MCF 10A (cell line): ENCODE results near the gene CDC42EP5. TPM values are rescaled to one million over a fixed set of nuclear protein-coding genes. Genes with fewer than 3 reads are reported as not detected.

Source experiments
- BruUV-seq: library from RNA; stranded (reverse); fragments of 400-500 nt; replicated peaks from 2 replicates; lab custom pipeline; 2021; lab: Mats Ljungman, UMichigan
- CTCF ChIA-PET: fragments of 300-600 bp; sonication (Branson Sonifier 250); formaldehyde crosslinking; extraction: SDS; loops from one replicate; lab custom pipeline; 2021; ENCODE audit warnings: antibody characterized with exemption, inconsistent platforms; lab: Yijun Ruan, JAX
- POLR2A ChIA-PET: fragments of 300-600, 350-650 bp; sonication (Branson Sonifier 250); formaldehyde crosslinking; extraction: SDS; loops from one replicate; lab custom pipeline; 2020; ENCODE audit warnings: antibody characterized with exemption, inconsistent platforms; lab: Yijun Ruan, JAX
- DNase-seq: peaks from one replicate; pipeline ENCODE4 v3.0.0-alpha.2; 2018; ENCODE audit not compliant: unreplicated experiment
- H3K27ac Mint-ChIP-seq: one replicate; pipeline ENCODE4 v1.8.0; 2022; ENCODE audit warnings: mild to moderate bottlenecking, low read depth, mixed read lengths; ENCODE audit not compliant: unreplicated experiment
- H3K27me3 Mint-ChIP-seq: one replicate; pipeline ENCODE4 v1.8.0; 2022; ENCODE audit warnings: mixed read lengths; ENCODE audit not compliant: insufficient read depth, unreplicated experiment
- H3K36me3 Mint-ChIP-seq: one replicate; pipeline ENCODE4 v1.8.0; 2022; ENCODE audit warnings: mild to moderate bottlenecking, moderate library complexity, mixed read lengths; ENCODE audit not compliant: insufficient read depth, unreplicated experiment
- H3K4me1 Mint-ChIP-seq: one replicate; pipeline ENCODE4 v1.8.0; 2022; ENCODE audit warnings: mixed read lengths; ENCODE audit not compliant: insufficient read depth, unreplicated experiment
- H3K4me3 Mint-ChIP-seq: one replicate; pipeline ENCODE4 v1.8.0; 2022; ENCODE audit warnings: mild to moderate bottlenecking, moderate library complexity, mixed read lengths; ENCODE audit not compliant: unreplicated experiment
- H3K9me3 Mint-ChIP-seq: one replicate; pipeline ENCODE4 v1.8.0; 2022; ENCODE audit warnings: mixed read lengths; ENCODE audit not compliant: unreplicated experiment
- intact Hi-C: fragments of 100-400 bp; cut with micrococcal nuclease; formaldehyde crosslinking; loops from 2 replicates; pipeline ENCODE4 v1.14.1; 2022
- total RNA-seq: library from RNA; stranded (reverse); gene quantifications from 2 replicates; pipeline ENCODE4 v1.2.3, GENCODE V29; 2022
- TF ChIP-seq, protein P1 (sequence below): fragments of 200-600 bp; IDR thresholded peaks from one replicate; pipeline ENCODE4 v1.8.0; 2022; ENCODE audit warnings: antibody characterized with exemption, mild to moderate bottlenecking; ENCODE audit not compliant: unreplicated experiment

Gene CDC42EP5
- total RNA-seq, 1 experiment from 2014 or later = 3.0 TPM

DNA sequence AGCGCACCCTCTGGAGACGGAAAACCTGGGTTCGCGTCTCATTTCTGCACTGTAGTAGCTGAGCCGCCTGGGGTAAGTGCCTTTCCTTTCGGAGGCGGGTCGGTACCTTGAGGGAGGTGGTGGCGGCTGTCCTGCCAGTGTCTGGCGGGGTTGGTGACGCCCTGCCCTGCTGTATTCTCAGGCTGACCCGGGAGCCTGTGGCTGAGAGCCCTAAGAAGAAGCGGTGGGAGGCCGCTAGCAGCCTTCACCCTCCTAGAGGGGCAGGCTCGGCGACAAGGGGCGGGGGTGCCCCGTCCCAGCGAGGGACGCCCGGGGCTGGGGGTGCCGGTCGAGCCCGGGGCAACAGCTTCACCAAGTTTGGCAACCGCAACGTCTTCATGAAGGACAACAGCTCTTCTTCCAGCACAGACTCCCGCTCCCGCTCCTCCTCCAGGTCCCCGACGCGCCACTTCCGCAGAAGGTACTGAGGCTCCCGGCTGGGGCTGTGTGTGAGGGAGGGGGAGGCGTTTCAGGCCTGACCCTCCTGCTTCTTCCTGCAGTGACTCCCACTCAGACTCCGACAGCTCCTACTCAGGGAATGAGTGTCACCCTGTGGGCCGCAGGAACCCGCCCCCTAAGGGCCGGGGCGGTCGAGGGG, 17.2 kb downstream of the CDC42EP5 start:
- H3K4me1 Mint-ChIP-seq = peaks cover 28% of the 10 kb centered on the region
- CTCF ChIA-PET = interaction anchor here (0.5 to 0.8 kb wide), 3 partner anchors 16 to 867 kb away, joined by 3 read pairs; no protein-coding TSS in a partner anchor
- H3K9me3 Mint-ChIP-seq = no peaks in the 10 kb centered on the region
- H3K36me3 Mint-ChIP-seq = peaks cover 89% of the 10 kb centered on the region
- DNase-seq = no peak
- no TSS peak for BruUV-seq
- intact Hi-C loops = no loop called here
- TF ChIP-seq, protein P1, sequence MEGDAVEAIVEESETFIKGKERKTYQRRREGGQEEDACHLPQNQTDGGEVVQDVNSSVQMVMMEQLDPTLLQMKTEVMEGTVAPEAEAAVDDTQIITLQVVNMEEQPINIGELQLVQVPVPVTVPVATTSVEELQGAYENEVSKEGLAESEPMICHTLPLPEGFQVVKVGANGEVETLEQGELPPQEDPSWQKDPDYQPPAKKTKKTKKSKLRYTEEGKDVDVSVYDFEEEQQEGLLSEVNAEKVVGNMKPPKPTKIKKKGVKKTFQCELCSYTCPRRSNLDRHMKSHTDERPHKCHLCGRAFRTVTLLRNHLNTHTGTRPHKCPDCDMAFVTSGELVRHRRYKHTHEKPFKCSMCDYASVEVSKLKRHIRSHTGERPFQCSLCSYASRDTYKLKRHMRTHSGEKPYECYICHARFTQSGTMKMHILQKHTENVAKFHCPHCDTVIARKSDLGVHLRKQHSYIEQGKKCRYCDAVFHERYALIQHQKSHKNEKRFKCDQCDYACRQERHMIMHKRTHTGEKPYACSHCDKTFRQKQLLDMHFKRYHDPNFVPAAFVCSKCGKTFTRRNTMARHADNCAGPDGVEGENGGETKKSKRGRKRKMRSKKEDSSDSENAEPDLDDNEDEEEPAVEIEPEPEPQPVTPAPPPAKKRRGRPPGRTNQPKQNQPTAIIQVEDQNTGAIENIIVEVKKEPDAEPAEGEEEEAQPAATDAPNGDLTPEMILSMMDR = no peak
- POLR2A ChIA-PET = interaction anchor here (0.6 to 0.9 kb wide), 2 partner anchors 8 to 15 kb away, joined by 4 read pairs; partner anchors contain the start of gene LENG9
- H3K27ac Mint-ChIP-seq = no peak overlapping the region
- H3K4me3 Mint-ChIP-seq = no peak overlapping the region
- no peaks in the 10 kb centered on the region for H3K27me3 Mint-ChIP-seq

DNA sequence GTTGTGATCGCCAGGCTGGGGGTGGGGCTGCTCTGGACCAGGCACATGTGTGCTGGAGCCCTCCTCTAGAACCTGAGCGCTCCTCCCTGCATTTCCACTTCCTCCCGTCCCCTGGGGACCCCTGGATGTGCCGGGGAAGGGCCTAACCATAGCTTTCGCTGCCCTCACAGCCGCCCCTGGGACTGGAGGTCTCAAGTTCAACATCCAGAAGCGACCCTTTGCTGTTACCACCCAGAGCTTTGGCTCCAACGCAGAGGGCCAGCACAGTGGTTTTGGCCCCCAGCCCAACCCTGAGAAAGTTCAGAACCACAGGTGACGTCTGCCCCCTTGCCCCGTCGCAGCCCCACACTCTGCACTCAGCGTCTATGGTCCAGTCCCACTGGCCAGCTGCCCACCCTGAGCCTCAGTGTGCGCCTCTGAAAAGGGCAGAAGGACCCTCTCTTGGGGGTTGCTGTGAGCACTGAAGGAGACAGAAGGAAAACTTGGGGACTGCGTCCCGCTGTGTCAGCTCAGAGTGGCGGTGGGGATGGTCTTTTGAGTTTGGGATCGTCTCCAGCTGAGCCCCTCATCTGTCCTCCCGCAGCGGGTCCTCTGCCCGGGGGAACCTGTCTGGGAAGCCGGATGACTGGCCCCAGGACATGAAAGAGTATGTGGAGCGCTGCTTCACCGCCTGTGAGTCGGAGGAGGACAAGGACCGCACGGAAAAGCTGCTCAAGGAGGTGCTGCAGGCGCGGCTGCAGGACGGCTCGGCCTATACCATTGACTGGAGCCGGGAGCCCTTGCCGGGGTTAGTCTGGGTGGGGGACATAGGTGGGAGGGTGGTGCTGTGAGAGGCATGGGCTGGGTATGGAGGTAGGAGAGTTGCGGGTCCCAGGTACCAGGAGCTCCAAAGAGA, 18.1 kb downstream of the CDC42EP5 start:
- no peaks in the 10 kb centered on the region for H3K27me3 Mint-ChIP-seq
- CTCF ChIA-PET = interaction anchor here (0.5 to 0.8 kb wide), 2 partner anchors 15 to 17 kb away, joined by 3 read pairs; no protein-coding TSS in a partner anchor

DNA sequence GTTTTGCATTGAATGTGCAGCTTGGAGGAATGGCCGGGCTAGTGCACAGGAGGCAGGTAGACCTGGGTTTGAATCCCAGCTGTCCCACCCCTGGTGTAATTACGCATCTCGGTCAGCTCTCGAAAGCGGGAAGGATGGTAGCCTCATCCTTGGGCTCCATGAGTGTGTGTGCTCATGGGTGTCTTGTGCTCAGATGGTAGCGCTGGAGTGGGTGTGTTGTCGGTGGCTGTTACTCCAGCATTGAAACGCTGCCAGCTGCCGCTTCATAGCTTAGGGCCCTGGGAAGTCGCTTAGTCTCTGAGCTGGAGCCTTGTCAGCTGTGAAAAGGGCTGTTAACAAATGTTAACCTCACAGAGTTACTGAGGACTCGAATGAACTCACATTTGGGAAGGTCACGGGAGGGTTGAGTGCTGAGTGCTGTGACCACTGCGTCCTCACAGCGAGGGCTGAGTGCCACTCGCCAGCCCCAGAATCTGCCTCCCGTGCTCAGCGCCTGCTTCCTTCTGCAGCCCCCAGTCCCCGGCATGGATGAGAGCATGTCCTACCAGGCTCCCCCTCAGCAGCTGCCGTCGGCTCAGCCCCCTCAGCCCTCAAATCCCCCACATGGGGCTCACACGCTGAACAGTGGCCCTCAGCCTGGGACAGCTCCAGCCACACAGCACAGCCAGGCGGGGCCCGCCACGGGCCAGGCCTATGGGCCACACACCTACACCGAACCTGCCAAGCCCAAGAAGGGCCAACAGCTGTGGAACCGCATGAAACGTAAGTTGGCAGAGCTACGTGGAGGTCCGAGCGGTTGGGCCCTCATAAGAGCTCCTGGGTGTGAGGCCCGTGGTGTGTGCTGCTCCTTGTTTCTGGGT, 18.9 kb downstream of the CDC42EP5 start:
- TF ChIP-seq, protein P1 = no peak
- no peaks in the 10 kb centered on the region for H3K27me3 Mint-ChIP-seq
- no peak overlapping the region for H3K27ac Mint-ChIP-seq
- no peak for DNase-seq
- H3K4me3 Mint-ChIP-seq = no peak overlapping the region
- POLR2A ChIA-PET = interaction anchor here (1.2 kb wide), 1 partner anchor 9 kb away, joined by 4 read pairs; the partner anchor contains the start of gene LENG9
- CTCF ChIA-PET = interaction anchor here (0.7 to 1.4 kb wide), 3 partner anchors 9 to 1014 kb away, joined by 3 read pairs; partner anchors contain the start of gene LENG9
- H3K4me1 Mint-ChIP-seq = peaks cover 29% of the 10 kb centered on the region
- intact Hi-C loops = no loop called here
- H3K9me3 Mint-ChIP-seq = no peaks in the 10 kb centered on the region
- peaks cover 82% of the 10 kb centered on the region for H3K36me3 Mint-ChIP-seq
- BruUV-seq = no TSS peak

More for the DNA sequence above, 18.1 kb downstream of the CDC42EP5 start:
- Mint-ChIP-seq H3K4me1 (peaks cover 37% of the 10 kb centered on the region), H3K36me3 (peaks cover 89% of the 10 kb centered on the region), H3K4me3 (no peak overlapping the region), H3K9me3 (no peaks in the 10 kb centered on the region), H3K27ac (no peak overlapping the region)
- intact Hi-C loops = no loop called here
- no peak for DNase-seq
- no TSS peak for BruUV-seq
- TF ChIP-seq, protein P1 = no peak
- POLR2A ChIA-PET = interaction anchor here (0.6 to 1.2 kb wide), 3 partner anchors 8 to 16 kb away, joined by 4 read pairs; partner anchors contain the start of gene LENG9
